NT2/D1 (cell line): ENCODE data around the gene SERPINA10.
A peak's percentile ranks its signal among the peaks of the same experiment; 100 is the strongest.

Experiments used
- DNase-seq: peaks from one replicate; pipeline ENCODE4 v3.0.0-alpha.2; 2011; ENCODE audit warnings: low read depth, low spot score
- H3K27me3 ChIP-seq: 2 replicates; pipeline ENCODE4 v1.6.0; 2011; ENCODE audit warnings: mild to moderate bottlenecking; ENCODE audit not compliant: insufficient read length, insufficient read depth
- H3K36me3 ChIP-seq: 2 replicates; pipeline ENCODE4 v1.6.1; 2011; ENCODE audit warnings: mild to moderate bottlenecking, low read length, mixed read lengths; ENCODE audit not compliant: insufficient read depth, insufficient read length
- H3K4me1 ChIP-seq: 2 replicates; pipeline ENCODE4 v1.5.1; 2011; ENCODE audit not compliant: insufficient read depth, insufficient read length
- H3K4me3 ChIP-seq: 2 replicates; pipeline ENCODE4 v1.5.1; 2011; ENCODE audit warnings: low read depth; ENCODE audit not compliant: insufficient read length
- H3K9ac ChIP-seq: 2 replicates; pipeline ENCODE4 v1.6.0; 2011; ENCODE audit warnings: low read depth; ENCODE audit not compliant: insufficient read length
- H3K9me3 ChIP-seq: 2 replicates; pipeline ENCODE4 v1.5.1; 2011; ENCODE audit warnings: mild to moderate bottlenecking, low read length; ENCODE audit not compliant: insufficient read depth
- SUZ12 ChIP-seq: IDR thresholded peaks from 2 replicates; pipeline ENCODE4 v1.6.1; 2011; ENCODE audit not compliant: insufficient read length, insufficient read depth; ENCODE audit errors: extremely low read depth
- YY1 ChIP-seq: IDR thresholded peaks from 2 replicates; pipeline ENCODE4 v1.6.1; 2011; ENCODE audit not compliant: insufficient read length, insufficient read depth
- ZNF274 ChIP-seq: IDR thresholded peaks from 2 replicates; pipeline ENCODE4 v1.6.1; 2011; ENCODE audit warnings: mild to moderate bottlenecking, low read depth, low read length

Gene SERPINA10

GRCh38 chr14:94313991-94314655 is 21.1 kb upstream of the SERPINA10 start:
- no peaks in the 10 kb centered on the region for H3K36me3 ChIP-seq
- no peak overlapping the region for H3K4me3 ChIP-seq
- no peak for TF ChIP-seq SUZ12
- TF ChIP-seq ZNF274 = no peak
- no peak for TF ChIP-seq YY1
- H3K9ac ChIP-seq = no peak overlapping the region
- H3K27me3 ChIP-seq = no peaks in the 10 kb centered on the region
- H3K4me1 ChIP-seq = no peaks in the 10 kb centered on the region
- DNase-seq = no peak
- H3K9me3 ChIP-seq = no peaks in the 10 kb centered on the region

- H3K27me3 ChIP-seq = no peaks in the 10 kb centered on the region
- H3K9ac ChIP-seq = no peak overlapping the region
- H3K36me3 ChIP-seq = no peaks in the 10 kb centered on the region
- TF ChIP-seq YY1 (no peak), SUZ12 (no peak), ZNF274 (no peak)
- H3K9me3 ChIP-seq = peaks cover 9% of the 10 kb centered on the region
- H3K4me1 ChIP-seq = no peaks in the 10 kb centered on the region
- H3K4me3 ChIP-seq = no peak overlapping the region
- no peak for DNase-seq
These were observed 19.6 kb upstream of the SERPINA10 start for GRCh38 chr14:94312481-94313246.

- no peaks in the 10 kb centered on the region for H3K36me3 ChIP-seq
- no peaks in the 10 kb centered on the region for H3K27me3 ChIP-seq
- peaks cover 15% of the 10 kb centered on the region for H3K9me3 ChIP-seq
- no peak overlapping the region for H3K4me3 ChIP-seq
- TF ChIP-seq SUZ12 (no peak), ZNF274 (no peak), YY1 (no peak)
- no peaks in the 10 kb centered on the region for H3K4me1 ChIP-seq
- DNase-seq = no peak
- H3K9ac ChIP-seq = no peak overlapping the region
These were observed 17.2 kb upstream of the SERPINA10 start for GRCh38 chr14:94310248-94310647.

- no peak for TF ChIP-seq YY1
- TF ChIP-seq SUZ12 = no peak
- no peak for TF ChIP-seq ZNF274
- DNase-seq = no peak
- no peak overlapping the region for H3K4me3 ChIP-seq
- H3K9me3 ChIP-seq = peaks cover 15% of the 10 kb centered on the region
- no peaks in the 10 kb centered on the region for H3K27me3 ChIP-seq
- no peak overlapping the region for H3K9ac ChIP-seq
- no peaks in the 10 kb centered on the region for H3K36me3 ChIP-seq
- no peaks in the 10 kb centered on the region for H3K4me1 ChIP-seq
These were observed 16.7 kb upstream of the SERPINA10 start for GRCh38 chr14:94309721-94310120.

GRCh38 chr14:94307410-94307992 is 14.4 kb upstream of the SERPINA10 start:
- H3K4me3 ChIP-seq = no peak overlapping the region

GRCh38 chr14:94306047-94306978 is 13.2 kb upstream of the SERPINA10 start:
- H3K27me3 ChIP-seq = no peaks in the 10 kb centered on the region

More at GRCh38 chr14:94307410-94307992, 14.4 kb upstream of the SERPINA10 start:
- peak; percentile 18 for DNase-seq
- no peak overlapping the region for H3K9ac ChIP-seq
- no peak for TF ChIP-seq YY1
- no peak for TF ChIP-seq ZNF274
- no peak for TF ChIP-seq SUZ12
- no peaks in the 10 kb centered on the region for H3K4me1 ChIP-seq
- H3K36me3 ChIP-seq = no peaks in the 10 kb centered on the region
- H3K27me3 ChIP-seq = no peaks in the 10 kb centered on the region
- H3K9me3 ChIP-seq = peaks cover 15% of the 10 kb centered on the region

More at GRCh38 chr14:94306047-94306978, 13.2 kb upstream of the SERPINA10 start:
- H3K9me3 ChIP-seq = peaks cover 15% of the 10 kb centered on the region
- H3K9ac ChIP-seq = no peak overlapping the region
- H3K4me3 ChIP-seq = no peak overlapping the region
- no peak for TF ChIP-seq YY1
- no peak for TF ChIP-seq SUZ12
- TF ChIP-seq ZNF274 = no peak
- H3K36me3 ChIP-seq = no peaks in the 10 kb centered on the region
- no peaks in the 10 kb centered on the region for H3K4me1 ChIP-seq
- DNase-seq = no peak
